ENCODE data around the gene MTR. TPM values are rescaled to one million over a fixed set of nuclear protein-coding genes. Genes with fewer than 3 reads are reported as not detected.

The MTR gene
- total RNA-seq, 2 donors from 2014 or later, result 31.3 to 39.8 TPM

DNA sequence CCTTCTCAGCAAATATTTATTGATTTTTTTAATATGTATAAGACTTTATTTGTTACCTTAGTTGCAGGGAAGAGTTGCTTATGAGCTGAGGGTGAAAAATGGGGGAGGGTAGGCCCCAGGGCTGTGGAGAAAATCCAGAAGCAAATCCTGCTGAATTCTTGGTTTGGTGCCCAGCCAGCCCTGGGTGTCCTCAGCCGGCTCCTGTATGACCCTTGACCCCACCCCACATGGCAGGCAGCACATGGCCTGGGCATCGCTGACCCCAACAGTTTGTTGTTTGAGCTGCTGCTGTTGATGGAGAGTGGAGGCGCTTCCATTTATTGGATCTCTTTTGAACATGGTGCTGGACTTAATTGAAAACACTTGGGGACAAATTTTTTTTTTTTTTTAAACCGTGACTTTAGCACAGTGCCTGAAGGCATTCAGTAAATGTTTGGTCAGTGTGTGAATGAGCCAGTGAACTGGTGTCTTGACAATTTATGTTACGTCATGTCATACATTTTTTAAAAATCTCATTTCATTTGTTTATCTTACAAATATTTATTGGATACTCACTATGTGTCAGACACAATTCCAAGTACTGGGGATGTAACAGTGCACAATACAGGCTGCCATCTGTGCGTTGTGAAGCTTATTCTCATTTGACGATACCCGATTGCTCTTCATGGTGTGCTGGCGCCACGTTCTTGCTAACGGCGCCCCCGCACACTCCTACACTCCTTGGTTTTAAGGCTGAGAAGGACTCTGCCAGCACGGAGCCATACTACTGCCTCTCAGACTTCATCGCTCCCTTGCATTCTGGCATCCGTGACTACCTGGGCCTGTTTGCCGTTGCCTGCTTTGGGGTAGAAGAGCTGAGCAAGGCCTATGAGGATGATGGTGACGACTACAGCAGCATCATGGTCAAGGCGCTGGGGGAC, 98.8 kb downstream of the MTR start:
- Histone ChIP-seq H3K27me3 (replicated peaks; ENCODE audit: insufficient read depth) (no peaks in the 10 kb centered on the region), H3K4me3 (no peak overlapping the region), H3K9me3 (no peaks in the 10 kb centered on the region), H3K36me3 (peaks cover 40% of the 10 kb centered on the region), H3K4me1 (ENCODE audit: control insufficient read depth in 1 of 2, low read depth in 2 of 2) (peaks cover 0 to 3% of the 10 kb centered on the region in 2 donors), H3K27ac (no peak overlapping the region)
- TF ChIP-seq, protein P1, sequence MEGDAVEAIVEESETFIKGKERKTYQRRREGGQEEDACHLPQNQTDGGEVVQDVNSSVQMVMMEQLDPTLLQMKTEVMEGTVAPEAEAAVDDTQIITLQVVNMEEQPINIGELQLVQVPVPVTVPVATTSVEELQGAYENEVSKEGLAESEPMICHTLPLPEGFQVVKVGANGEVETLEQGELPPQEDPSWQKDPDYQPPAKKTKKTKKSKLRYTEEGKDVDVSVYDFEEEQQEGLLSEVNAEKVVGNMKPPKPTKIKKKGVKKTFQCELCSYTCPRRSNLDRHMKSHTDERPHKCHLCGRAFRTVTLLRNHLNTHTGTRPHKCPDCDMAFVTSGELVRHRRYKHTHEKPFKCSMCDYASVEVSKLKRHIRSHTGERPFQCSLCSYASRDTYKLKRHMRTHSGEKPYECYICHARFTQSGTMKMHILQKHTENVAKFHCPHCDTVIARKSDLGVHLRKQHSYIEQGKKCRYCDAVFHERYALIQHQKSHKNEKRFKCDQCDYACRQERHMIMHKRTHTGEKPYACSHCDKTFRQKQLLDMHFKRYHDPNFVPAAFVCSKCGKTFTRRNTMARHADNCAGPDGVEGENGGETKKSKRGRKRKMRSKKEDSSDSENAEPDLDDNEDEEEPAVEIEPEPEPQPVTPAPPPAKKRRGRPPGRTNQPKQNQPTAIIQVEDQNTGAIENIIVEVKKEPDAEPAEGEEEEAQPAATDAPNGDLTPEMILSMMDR (IDR thresholded peaks at IDR 0.05), result no peak
- DNase-seq (ENCODE audit: low spot score) (no peak), ATAC-seq (ENCODE audit: insufficient number of reproducible peaks, low FRiP score, low read depth) (no peak)

DNA sequence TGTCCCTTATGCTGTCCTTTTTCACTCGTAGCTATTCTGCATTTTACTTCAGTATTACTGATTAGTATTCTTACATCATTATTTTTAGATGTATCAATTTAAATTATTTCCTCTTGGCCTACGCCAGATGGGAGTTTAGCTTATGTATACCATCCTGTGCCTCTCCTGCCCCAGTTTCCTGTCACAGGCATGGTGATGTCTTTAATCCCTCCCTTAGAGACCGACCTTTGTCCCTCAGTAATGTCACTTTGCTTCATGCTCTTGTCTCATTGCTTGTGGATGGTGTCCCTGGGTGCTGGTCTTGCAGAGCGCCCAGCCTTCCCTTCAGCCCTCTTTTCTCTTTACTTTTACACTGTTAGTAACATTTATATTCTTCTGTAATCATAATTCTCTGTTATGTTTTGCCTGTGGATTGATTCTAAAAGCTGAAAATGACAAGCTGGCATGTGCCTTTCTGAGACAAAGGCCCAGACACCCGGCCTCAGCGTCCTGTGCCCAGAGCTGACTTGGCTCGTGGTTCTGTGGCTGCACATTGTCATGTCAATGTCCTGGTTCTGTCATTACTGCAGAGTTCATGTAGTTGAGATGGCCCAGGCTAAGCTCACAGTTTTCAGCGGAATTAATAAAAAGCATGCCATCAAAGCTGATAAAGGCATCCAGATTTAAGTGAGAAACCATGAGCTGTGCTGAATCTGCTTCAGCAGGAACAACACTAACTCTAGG, 100.7 kb downstream of the MTR start:
- TF ChIP-seq, protein P1 (IDR thresholded peaks at IDR 0.05), result no peak
- H3K36me3 ChIP-seq, result peaks cover 44% of the 10 kb centered on the region
- no peaks in the 10 kb centered on the region for H3K9me3 ChIP-seq

DNA sequence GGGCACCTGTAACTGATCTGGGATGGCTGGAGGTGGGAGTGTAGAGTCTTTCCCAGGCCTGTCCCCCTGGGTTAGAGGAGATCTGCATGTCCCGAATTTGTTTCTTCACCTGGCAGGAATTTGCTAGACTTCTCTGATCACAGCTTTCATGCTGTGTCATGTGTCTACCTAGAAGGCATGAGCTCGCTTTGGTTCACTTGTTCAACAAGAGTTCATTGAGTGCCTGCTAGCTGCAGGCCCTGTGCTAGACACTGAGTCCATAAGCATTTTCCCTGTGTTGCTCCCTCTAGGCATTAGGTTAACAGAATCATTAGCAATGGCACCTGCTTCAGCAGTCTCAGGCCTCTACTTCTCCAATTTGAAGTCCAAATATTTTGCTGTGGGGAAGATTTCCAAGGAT, 101.6 kb downstream of the MTR start:
- H3K9me3 ChIP-seq, result no peaks in the 10 kb centered on the region
- DNase-seq (ENCODE audit: low spot score) (no peak), ATAC-seq (ENCODE audit: insufficient number of reproducible peaks, low FRiP score, low read depth) (no peak)
- no peaks in the 10 kb centered on the region for H3K27me3 ChIP-seq (replicated peaks; ENCODE audit: insufficient read depth)
- H3K4me3 ChIP-seq, result no peak overlapping the region
- peaks cover 40% of the 10 kb centered on the region for H3K36me3 ChIP-seq
- TF ChIP-seq, protein P1 (IDR thresholded peaks at IDR 0.05), result no peak
- H3K27ac ChIP-seq, result no peak overlapping the region
- H3K4me1 ChIP-seq (ENCODE audit: control insufficient read depth in 1 of 2, low read depth in 2 of 2), result no peaks in the 10 kb centered on the region

More for the DNA sequence above, 100.7 kb downstream of the MTR start:
- Histone ChIP-seq H3K27me3 (replicated peaks; ENCODE audit: insufficient read depth) (no peaks in the 10 kb centered on the region), H3K27ac (no peak overlapping the region), H3K4me3 (no peak overlapping the region), H3K4me1 (ENCODE audit: control insufficient read depth in 1 of 2, low read depth in 2 of 2) (no peaks in the 10 kb centered on the region)
- DNase-seq (ENCODE audit: low spot score) (no peak), ATAC-seq (ENCODE audit: insufficient number of reproducible peaks, low FRiP score, low read depth) (no peak)

DNA sequence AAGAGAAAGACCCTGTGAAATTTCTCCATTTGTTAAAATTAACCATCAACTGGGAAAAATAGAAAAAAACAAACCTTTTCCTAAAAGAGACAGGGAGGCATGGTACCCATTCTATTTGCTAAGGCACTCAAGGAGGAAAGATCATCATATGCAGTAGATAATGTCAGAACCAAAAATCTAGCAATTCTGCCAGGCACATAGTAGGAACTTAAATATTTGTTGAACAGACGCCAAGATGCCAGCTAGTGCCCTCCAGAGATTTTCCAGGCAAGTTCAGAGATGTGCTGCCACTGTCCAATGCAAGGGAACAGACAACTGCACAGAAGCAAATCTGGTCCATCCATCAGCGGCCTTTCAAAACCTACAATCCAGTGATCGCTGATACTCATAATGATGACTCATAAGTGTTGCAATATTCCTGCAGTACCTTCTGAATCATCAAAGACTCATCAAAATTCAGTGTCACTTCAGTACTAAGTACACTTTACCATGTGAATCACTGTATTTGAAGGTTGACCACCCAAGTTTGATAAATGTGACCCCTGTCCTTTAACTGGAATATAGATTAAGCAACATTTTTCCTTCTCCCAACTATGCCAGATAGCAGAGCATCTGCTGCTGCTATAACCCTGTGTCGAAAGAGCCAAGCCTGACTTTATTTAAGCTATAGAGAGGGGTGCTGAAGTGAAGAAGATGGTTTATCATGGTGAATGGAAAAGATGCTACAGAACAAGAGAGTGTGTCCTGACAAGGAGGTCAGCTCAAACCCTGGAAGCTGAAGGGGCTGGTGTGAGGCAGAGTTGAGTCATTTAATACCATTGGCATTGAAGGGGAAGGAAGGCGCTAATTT, 110.0 kb downstream of the MTR start:
- TF ChIP-seq, protein P1 (IDR thresholded peaks at IDR 0.05), result no peak
- Histone ChIP-seq H3K9me3 (no peaks in the 10 kb centered on the region), H3K4me3 (no peak overlapping the region), H3K36me3 (peaks cover 5% of the 10 kb centered on the region), H3K27me3 (replicated peaks; ENCODE audit: insufficient read depth) (no peaks in the 10 kb centered on the region), H3K4me1 (ENCODE audit: control insufficient read depth in 1 of 2, low read depth in 2 of 2) (no peaks in the 10 kb centered on the region), H3K27ac (no peak overlapping the region)
- no peak for DNase-seq (ENCODE audit: low spot score)
- no peak for ATAC-seq (ENCODE audit: insufficient number of reproducible peaks, low FRiP score, low read depth)

All from thoracic aorta (tissue), 2 donors.